HG03066 (cell line): ENCODE measurements around the gene HSPG2.

Experiments
- ATAC-seq: cut with Tn5 transposase; IDR thresholded peaks from one replicate; pipeline ENCODE4 v1.9.1; 2021; ENCODE audit warnings: low read depth; ENCODE audit not compliant: unreplicated experiment

Gene HSPG2

DNA sequence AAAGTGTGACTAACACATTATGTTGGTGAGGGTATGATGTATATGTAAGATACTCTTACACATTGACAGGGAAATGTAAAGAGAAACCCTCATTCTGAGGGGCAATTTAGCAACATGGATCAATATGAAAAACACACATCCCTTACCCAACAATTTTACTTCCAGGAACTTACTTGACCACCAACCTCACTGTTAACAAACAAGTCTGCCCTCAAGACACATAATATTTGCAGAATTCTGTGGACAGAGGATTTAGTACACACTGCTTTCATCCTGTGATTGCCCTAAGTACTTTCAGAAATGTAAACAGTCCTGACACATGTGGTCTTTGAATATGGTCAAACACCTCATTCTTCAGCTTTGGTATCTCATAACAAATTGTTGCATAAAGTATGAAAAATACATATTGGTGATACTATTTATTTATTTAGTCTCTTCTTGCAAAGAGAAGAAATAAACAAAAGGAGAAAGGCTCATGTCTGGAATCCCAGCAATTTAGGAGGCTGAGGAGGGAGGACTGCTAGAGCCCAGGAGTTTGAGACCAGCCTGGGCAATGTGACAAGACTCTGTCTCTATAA lies 161.0 kb downstream of the HSPG2 start:
- ATAC-seq = no peak

DNA sequence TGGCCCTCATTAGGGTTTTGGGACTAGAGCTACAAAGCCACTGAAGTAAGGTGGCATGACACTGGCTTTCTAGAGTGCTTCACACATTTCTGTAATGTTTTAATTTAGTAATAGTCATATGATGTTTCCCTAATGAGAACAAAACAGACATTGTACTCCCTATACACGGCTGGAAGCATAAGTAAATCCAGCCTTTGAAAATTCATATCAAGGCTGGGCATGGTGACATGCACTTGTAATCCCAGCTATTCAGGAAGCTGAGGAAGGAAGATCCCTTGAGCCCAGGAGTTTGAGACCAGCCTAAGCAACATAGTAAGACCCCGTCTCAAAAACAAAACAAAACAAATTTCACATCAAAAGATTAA lies 161.6 kb downstream of the HSPG2 start:
- no peak for ATAC-seq

DNA sequence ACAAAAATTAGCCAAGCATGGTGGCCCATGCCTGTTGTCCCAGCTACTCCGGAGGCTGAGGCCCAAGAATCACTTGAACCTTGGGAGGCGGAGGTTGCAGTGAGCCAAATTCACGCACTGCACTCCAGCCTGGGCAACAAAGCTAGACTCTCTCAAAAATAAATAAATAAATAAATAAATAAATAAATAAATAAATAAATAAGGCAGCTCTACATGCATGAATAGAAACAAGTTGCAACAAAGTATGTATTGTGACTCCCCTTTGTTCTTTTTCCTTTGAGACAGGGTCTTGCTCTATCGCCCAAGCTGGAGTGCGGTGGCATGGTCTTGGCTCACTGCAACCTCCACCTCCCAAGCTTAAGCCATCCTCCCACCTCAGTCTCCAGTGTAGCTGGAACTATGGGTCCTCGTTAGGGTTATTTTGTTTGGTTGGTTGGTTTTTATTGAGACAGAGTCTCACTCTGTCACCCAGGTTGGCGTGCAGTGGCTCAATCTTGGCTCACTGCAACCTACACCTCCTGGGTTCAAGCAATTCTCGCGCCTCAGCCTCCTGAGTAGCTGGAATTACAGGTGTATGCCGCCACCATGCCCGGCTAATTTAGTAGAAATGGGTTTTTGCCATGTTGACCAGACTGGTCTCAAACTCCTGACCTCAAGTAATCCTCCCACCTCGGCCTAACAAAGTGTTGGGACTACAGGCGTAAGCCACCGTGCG lies 162.1 kb downstream of the HSPG2 start:
- ATAC-seq = no peak

DNA sequence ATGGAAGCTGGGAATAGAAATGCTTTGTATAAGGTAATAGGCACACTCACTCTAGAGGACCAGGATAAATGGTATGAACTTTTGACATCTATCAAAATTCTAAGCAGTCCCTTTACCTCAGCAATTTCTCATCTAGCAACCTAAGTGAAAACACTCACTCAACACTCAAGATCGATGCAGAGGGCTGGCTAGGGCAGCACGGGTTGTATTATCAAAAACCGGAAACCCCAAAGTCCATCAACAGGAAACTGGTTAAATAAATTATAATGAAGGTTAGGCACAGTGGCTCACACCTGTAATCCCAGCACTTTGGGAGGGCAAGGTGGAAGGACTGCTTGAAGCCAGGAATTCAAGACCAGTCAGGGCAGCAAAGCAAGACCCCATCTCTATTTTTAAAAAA lies 163.5 kb downstream of the HSPG2 start:
- ATAC-seq = no peak
